ENCODE data around the gene NT5DC1.
A peak's percentile ranks its signal among the peaks of the same experiment; 100 is the strongest.

Gene NT5DC1

GRCh38 chr6:116251568-116252384 lies 151.1 kb downstream of the NT5DC1 start:
- DNase-seq: no peak

- DNase-seq: no peak
Measured at GRCh38 chr6:116253188-116253504, 152.5 kb downstream of the NT5DC1 start.

- peak; percentile 91 for DNase-seq
Measured at GRCh38 chr6:116253505-116254296, 153.0 kb downstream of the NT5DC1 start, which contains the start of gene TSPYL4. Gene TSPYL4 (minus strand): TSS chr6:116254075. CDS start chr6:116254008, 67 bp downstream.

- no peak for DNase-seq
Measured at GRCh38 chr6:116254297-116255056, 153.8 kb downstream of the NT5DC1 start.

GRCh38 chr6:116255246-116255800 lies 154.7 kb downstream of the NT5DC1 start:
- no peak for DNase-seq

- DNase-seq: no peak
Measured at GRCh38 chr6:116256694-116257093, 156.0 kb downstream of the NT5DC1 start.

- no peak for DNase-seq
Measured at GRCh38 chr6:116258520-116258919, 157.9 kb downstream of the NT5DC1 start.

- no peak for DNase-seq
Measured at GRCh38 chr6:116263353-116263752, 162.7 kb downstream of the NT5DC1 start.

GRCh38 chr6:116265041-116265829 lies 164.6 kb downstream of the NT5DC1 start:
- DNase-seq: no peak

GRCh38 chr6:116266803-116267202 lies 166.2 kb downstream of the NT5DC1 start:
- DNase-seq: no peak

GRCh38 chr6:116267836-116268588 lies 167.4 kb downstream of the NT5DC1 start:
- DNase-seq: no peak

- peak; percentile 7 for DNase-seq
Measured at GRCh38 chr6:116268589-116269293, 168.1 kb downstream of the NT5DC1 start.

- no peak for DNase-seq
Measured at GRCh38 chr6:116271149-116271708, 170.6 kb downstream of the NT5DC1 start.

GRCh38 chr6:116277124-116277523 lies 176.5 kb downstream of the NT5DC1 start:
- no peak for DNase-seq

- no peak for DNase-seq
Measured at GRCh38 chr6:116278481-116278829, 177.8 kb downstream of the NT5DC1 start.

GRCh38 chr6:116278854-116279231 lies 178.2 kb downstream of the NT5DC1 start:
- no peak for DNase-seq

- DNase-seq: peak; percentile 94
Measured at GRCh38 chr6:116279232-116280160, 178.8 kb downstream of the NT5DC1 start, which contains the start of gene TSPYL1. Gene TSPYL1 (minus strand): TSS chr6:116279930. CDS start chr6:116279830, 100 bp downstream.

GRCh38 chr6:116280161-116280932 lies 179.7 kb downstream of the NT5DC1 start:
- DNase-seq: peak; percentile 28

All from DMS79 (cell line).